Stimulated activated CD4-positive, alpha-beta T cell treated with anti-CD3 and anti-CD28 coated beads, Interleukin-1b, Interleukin-23, amount 100 ng/mL, for 4 hours (primary cell): Measurements from ENCODE around the gene PGK1.
A peak's percentile ranks its signal among the peaks of the same experiment; 100 is the strongest.
"Not testable (repeated sequence)": the region's sequence is repeated elsewhere in the genome, so short reads cannot be mapped to it uniquely, and the experiment has no call there.

Source experiments
- DNase-seq, 2 donors: peaks; one replicate each; pipeline ENCODE4 v3.0.0-alpha.2; 2020; ENCODE audit warnings: low read depth in 2 of 2

Gene PGK1

DNA sequence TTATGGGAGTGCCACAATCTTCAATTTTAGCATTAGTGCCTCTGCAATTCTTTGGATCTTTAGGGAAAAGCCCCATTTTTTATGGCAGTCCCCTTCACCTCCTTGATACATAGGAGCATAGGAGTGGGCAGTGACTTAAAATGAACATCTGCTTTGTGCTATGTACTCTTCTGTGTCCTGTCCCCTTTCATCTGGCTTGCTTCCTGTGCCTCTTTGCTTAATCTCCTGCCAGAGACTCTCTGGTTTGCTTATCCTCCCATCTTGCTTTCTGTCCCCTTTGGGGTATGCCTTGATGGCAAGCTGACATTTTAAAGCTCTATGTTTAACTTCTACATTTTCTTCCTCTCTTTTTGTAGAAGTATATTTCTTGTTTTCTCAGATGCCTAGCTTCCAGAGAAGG lies 12.3 kb downstream of the PGK1 start:
- no peak for DNase-seq

DNA sequence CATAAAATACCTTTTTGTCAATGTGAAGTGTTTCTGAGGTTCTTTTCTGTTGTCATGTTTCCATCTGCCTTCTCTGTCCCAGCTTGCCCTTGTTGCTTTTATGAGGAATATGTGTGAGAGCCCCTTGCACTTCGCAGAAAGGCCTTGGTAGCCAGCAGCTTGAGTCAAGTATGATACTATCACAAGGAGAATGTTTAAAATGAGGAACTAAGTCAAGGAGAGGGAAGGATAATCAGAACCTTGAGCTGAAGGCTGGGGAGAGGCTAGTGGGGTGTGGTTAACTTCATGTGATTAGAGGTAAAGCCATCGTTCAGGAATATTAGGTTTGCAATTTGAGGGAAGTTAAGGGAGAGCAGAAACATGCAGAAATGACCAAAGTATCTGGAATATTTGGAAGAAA lies 12.7 kb downstream of the PGK1 start:
- DNase-seq = no peak

DNA sequence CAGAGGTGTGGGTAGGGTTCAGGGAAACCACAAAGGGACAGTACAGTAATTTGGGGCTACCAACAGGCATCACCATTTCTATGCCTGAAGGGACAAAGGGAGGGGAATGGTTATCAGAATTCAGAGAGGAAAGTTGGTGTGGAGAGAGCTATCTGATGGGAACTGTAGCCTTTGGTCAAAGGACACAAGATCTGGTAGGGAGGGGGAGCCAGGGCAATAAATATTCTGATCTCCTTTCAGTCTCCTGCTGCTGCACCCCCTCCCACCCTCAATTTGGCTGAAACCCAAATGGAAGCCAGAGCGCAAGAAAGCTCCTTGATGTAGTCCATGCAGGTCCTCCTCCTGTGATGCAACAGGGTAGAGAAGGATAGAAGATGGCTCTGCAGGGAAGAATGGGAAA lies 14.6 kb downstream of the PGK1 start:
- DNase-seq = no peak

DNA sequence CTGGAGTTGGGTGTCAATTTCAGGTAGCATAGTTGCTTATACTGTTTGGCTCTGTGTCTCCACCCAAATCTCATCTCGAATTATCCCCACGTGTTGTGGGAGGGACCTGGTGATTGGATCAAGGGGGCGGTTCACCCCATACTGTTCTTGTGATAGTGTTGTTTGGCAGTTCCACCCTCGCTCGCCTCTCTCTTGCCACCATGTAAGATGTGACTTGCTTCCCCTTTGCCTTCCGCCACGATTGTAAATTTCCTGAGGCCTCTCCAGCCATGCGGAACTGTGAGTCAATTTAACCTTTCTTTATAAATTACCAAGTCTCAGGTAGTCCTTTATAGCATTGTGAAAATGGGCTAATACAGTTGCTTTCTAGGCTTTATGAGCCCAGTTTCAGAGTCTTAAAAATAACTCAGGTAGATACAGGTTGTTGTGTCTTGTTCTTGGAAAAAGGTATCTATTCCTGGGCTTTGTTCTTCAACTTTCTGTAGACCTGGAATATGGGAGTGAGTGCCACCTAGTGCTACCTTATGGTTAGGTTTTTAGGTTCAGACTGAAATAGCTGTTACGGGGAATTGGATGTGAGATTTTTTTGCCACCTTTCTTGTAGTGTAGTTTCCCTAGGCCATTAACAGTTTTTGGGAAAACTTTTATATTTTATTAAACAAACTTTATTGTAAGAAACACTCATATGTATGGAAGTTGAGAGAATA lies 15.6 kb downstream of the PGK1 start:
- DNase-seq = no peak

DNA sequence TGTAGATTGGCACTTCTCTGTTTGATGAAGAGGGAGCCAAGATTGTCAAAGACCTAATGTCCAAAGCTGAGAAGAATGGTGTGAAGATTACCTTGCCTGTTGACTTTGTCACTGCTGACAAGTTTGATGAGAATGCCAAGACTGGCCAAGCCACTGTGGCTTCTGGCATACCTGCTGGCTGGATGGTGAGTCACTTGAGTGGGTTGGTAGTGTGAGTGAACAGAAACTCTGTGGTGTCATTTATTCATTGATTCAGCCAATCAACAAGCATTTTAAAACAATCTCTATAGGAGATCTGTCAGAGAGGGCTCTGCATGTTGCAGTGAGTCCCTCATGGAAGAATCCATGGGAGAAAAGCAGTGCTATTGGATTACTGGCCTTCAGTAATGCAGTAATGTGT lies 19.1 kb downstream of the PGK1 start:
- peak in 1 of 2 donors; percentile 15 for DNase-seq

DNA sequence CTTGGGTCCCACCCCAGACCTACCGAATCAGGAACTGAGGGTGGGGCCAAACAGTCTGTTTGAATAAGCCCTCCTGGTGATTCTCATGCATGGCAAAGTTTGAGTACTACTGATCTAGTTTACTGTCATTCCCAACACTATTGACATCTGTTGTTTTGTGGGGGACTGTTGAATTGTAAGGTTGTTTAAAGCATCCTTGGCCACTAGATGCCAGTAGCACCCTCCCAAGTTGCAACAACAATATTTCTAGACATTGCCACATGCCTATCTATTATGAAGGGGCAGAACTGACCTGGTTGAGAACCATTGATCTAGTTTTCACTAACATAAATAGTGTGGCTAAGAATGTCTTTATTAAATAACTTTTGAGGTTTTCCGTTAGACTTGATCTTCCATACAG lies 20.3 kb downstream of the PGK1 start:
- no peak for DNase-seq

DNA sequence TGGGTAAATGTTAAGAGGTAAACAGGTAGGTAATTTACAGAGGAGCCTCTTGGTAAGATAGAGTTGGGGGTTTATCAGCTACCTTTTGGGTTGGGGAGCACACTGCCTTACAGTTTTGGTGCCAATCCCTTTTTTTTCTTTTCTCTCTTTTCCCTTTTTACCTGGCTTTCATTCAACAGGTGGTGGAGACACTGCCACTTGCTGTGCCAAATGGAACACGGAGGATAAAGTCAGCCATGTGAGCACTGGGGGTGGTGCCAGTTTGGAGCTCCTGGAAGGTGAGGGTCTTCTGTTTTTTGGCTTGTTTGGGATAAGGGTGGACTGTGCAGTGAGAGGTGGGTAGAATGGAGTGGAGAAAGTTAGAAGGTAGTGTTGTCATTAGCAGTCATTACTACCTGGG lies 21.1 kb downstream of the PGK1 start:
- DNase-seq = no peak

DNA sequence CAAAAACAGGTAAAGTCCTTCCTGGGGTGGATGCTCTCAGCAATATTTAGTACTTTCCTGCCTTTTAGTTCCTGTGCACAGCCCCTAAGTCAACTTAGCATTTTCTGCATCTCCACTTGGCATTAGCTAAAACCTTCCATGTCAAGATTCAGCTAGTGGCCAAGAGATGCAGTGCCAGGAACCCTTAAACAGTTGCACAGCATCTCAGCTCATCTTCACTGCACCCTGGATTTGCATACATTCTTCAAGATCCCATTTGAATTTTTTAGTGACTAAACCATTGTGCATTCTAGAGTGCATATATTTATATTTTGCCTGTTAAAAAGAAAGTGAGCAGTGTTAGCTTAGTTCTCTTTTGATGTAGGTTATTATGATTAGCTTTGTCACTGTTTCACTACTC lies 21.7 kb downstream of the PGK1 start:
- DNase-seq = not testable (repeated sequence)

DNA sequence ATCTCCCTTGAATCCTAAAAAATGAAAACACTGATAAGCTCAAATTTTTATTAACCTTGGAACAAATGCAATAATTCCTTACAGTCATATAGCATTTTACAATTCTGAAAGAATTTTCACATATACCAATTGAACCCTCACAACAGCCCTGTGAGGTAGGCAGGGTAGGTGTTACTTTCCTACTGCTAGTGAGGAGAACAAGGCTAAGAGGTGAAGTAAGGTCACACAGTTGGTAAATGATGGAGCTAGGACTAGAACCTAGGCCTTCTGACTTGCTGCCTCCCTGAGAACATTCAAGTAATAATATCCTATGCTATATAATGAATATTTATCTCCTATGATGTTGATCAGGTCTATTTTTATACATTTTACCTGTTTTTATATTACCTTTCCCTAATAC lies 25.7 kb downstream of the PGK1 start:
- no peak for DNase-seq

DNA sequence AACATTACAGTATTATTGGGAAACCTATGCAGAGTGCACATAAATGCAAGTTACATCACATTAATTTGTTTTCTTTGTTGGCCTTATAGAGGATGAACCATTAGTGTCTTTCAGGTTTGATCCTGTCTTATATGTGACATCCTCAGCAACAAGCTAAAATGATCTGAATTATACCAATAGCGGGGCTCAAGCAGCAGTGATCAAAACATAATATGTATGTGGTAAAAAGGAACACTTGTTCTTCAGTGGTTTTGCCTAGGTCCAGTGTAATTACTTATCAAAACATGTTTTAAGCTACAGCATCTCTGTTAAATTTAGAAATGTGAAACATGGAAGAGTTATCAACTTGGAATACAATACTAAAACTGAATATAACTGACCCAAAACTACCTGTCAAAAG lies 26.3 kb downstream of the PGK1 start:
- DNase-seq = no peak

DNA sequence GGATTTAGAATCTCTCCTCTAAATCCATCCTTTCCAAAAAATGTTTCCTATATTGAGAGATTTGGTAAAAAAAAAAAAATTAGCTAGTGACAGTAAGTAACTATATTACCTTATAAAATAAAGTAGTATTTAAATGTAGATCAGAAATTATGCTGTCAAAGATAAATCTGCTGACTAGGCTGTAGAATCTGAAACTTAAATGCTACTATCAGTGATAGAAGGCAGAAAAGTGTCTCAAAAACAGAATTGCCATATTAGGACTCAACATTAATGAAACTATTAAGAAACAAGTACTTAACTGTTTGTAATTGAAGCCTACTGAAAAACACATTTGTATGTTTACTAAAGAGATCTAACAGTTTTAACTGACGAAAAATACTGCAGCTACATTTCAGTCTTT lies 27.1 kb downstream of the PGK1 start:
- DNase-seq = no peak

DNA sequence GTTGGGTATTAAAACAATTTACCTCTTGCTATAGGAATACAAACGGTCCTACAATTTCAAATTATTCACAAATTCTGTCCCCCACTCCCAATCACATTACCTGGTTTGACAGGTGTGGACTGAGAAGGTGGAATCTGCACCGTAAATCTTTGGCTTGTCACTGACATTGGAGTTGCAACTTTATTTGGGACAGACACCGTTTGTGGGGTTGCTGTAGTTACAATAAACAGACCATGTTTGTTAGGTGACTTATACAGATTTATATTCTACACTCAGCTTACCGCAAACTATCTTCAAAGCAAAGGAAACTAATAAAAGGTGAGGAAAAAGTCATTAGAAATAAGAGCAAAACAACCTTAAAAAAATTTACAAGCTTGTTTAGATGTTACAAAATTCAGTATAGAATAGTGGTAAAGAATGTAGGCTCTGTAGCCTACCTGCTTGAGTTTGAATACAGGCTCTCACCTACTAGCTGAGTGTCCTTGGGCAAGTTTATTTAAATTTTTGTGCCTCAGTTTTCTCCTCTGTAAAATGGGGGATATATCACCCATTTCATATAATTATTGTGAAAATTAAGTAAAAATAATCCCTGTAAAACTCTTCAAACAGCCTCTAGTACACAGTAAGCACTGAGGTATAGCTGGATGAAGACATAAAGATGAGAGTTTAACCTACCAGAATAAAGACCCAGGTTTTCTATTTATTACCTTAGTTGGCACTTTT lies 29.4 kb downstream of the PGK1 start:
- no peak for DNase-seq

DNA sequence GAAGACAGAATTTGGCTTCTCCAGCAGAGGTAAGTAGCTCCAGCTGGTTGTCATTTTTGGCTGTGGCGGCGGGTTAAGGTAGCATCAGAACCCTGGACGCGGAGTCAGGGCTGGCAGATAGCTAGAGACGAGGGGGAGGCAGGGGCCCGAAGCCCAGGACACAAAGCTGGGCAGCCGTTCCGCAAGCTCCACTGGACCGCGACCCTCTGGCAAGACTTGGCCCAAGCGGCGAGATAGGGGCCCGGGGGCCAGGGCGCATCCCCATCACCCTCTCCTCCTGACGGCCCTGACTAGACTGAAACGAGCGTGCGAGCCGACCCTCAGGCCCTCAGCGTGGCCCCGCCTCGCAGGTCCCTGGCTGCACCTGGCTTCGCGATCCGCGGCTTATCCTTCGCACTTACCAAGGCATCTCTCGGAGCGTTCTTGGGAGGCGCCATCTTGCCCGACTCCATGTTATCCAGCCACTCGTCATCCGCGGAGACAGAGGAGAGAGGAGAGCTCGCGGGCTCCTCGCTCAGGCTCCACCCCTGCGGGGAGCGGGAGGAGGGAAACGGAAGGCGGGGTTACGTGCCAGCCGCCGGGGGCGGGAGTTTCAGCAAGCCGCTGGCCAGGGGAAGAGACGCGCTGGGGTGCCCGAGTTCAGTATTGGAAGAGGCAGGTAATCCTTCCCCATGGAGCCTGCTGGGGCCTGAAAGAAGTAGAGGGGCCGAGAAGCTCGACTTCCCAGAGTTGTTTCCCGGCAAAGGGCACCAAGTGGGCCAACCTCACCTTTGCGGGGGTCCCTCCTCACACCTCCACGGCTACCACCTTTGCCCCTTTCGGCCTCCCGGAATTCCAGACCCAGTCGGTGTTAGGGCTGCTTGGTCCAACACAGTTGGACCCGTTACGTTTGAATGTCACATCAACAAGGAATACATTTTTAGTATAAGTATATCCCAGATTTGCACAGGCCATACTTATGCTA lies 35.4 kb downstream of the PGK1 start, which contains the start of gene TAF9B:
Gene TAF9B (minus strand): TSS at position 491 of the 964 bp plus-strand sequence. CDS start 39 bp downstream, at position 452.
- DNase-seq = peak; percentile 63 to 72

DNA sequence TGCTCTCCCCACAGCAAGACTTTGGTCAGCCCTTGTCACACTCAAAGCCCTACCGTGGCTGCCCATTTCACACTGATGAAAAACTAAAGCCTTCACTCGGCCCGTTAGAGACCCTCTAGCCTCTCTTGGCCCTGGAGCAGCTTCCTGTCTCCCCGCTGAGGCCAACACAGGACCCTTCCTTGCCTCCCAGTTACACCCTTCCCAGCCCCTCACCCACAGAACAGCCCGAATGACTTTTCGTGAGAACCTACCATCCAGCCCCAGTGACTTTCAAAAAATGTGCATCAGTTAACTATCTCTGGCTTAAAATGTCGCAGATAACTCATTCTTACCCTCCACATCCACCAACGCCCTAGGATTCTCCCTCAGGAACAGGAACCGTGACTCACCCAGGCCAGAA lies 36.2 kb downstream of the PGK1 start:
- DNase-seq = no peak

DNA sequence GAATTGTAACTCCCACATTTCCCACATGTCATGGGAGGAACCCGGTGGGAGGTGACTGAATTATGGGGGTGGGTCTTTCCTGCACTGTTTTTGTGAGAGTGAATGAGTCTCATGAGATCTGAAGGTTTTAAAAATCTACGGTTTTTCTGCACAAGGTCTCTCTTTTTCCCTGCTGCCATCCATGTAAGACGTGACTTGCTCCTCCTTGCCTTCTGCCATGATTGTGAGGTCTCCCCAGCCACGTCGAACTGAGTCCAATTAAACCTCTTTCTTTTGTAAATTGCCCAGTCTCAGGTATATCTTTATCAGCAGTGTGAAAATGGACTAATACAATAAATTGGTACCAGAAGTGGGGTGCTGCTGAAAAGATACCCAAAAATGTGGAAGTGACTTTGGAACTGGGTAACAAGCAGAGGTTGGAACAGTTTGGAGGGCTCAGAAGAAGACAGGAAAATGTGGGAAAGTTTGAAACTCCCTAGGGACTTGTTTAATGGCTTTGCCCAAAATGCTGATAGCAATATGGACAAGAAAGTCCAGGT lies 43.0 kb downstream of the PGK1 start:
- DNase-seq = not testable (repeated sequence)

DNA sequence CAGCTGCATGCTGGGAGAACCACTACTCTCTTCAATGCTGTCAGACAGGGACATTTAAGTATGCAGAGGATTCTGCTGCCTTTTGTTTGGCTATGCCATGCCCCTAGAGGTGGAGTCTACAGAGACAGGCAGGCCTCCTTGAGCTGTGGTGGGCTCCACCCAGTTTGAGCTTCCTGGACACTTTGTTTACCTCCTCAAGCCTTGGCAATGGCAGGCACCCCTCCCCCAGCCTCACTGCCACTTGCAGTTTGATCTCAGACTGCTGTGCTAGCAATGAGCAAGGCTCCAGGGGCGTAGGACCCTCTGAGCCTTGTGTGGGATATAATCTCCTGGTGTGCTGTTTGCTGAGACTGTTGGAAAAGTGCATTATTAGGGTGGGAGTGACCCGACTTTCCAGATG lies 53.3 kb downstream of the PGK1 start:
- not testable (repeated sequence) for DNase-seq

DNA sequence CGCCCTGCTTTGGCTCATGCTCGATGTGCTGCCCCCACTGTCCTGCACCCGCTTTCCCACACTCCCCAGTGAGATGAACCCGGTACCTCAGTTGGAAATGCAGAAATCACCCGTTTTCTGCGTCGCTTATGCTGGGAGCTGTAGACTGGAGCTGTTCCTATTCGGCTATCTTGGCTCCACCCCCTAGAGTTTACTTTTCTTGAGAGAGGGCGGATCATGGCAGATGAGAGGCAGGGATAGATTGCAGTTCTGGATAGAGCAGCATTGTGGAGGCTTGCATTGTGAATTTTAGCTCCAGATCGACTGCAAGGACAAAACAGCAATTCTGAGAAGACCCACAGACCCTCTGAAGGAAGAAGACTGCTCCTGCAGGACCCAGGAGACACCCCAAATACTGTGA lies 53.8 kb downstream of the PGK1 start:
- not testable (repeated sequence) for DNase-seq

DNA sequence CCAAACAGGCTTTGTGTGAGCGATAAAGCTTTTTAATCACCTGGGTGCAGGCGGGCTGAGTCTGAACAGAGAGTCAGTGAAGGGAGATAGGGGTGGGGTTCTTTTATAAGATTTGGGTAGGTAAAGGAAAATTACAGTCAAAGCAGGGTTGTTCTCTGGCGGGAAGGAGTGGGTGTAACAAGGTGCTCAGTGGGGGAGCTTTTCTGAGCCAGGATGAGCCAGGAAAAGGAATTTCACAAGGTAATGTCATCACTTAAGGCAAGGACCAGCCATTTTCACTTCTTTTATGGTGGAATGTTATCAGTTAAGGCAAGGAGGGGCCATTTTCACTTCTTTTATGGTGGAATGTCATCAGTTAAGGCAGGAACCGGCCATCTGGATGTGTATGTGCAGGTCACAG lies 56.7 kb downstream of the PGK1 start:
- not testable (repeated sequence) for DNase-seq

DNA sequence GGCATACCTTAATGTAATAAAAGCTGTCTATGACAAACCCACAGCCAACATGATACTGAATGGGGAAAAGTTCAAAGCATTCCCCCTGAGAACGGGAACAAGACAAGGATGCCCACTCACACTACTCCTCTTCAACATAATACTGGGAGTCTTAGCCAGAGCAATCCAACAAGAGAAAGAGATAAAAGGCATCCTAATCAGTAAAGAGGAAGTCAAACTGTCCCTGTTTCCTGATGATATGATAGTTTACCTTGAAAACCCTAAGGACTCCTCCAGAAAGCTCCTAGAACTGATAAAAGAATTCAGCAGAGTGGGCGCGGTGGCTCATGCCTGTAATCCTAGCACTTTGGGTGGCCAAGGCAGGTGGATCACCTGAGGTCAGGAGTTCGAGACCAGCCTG lies 59.1 kb downstream of the PGK1 start:
- not testable (repeated sequence) for DNase-seq

DNA sequence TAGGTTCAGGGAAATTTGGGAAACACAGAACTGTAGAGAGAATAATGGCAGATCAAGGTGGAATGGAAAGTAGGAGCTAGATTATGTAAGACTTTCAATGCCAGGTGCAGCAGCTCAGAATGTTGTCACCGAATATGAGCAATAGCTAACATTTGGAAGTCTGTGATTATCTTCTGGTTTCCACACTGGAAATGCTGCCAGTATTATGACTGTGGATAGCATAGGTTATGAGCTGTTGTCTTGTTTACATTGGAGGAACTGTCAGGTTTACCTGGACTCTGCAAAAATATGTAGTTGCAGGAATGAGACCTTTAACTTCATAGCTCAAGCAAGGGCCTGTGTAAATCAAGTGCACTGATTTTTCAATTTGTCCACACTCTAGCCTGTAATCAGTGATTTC lies 61.4 kb downstream of the PGK1 start:
- no peak for DNase-seq

DNA sequence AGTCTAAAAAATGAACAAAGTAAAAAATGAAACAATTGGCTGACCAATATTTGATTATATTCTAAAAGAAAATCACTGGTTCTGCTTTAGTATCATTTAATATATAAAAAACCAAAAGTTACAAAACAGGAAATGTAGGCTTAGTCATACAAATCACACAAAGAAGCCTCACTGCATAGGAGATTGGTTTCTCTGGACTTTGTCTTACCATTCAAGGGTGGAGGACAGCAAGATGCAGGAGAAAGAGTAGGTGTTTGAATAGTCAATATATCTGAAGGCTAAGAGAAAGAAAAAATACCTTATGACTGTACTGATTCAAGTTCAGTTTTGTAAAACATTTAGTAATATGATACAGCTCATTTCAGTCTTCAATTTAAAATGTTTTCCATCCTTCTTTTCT lies 64.0 kb downstream of the PGK1 start:
- no peak for DNase-seq
